ENCODE results near the gene VWF.

DNA sequence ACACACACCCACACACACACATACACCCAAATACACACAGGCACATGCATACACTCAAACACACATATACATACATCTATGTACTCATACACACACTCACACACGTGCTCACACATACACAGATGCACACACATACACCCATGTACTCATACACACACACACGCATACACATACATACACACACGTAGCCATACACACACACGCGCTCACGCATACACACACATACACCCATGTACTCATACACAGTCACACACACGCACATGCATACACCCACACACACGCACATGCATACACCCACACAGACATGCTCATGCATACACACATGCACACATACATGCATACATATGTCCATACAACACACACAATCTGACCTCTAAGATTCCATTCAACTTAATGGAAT, 91.7 kb downstream of the VWF start:
- TF ChIP-seq, protein P1, sequence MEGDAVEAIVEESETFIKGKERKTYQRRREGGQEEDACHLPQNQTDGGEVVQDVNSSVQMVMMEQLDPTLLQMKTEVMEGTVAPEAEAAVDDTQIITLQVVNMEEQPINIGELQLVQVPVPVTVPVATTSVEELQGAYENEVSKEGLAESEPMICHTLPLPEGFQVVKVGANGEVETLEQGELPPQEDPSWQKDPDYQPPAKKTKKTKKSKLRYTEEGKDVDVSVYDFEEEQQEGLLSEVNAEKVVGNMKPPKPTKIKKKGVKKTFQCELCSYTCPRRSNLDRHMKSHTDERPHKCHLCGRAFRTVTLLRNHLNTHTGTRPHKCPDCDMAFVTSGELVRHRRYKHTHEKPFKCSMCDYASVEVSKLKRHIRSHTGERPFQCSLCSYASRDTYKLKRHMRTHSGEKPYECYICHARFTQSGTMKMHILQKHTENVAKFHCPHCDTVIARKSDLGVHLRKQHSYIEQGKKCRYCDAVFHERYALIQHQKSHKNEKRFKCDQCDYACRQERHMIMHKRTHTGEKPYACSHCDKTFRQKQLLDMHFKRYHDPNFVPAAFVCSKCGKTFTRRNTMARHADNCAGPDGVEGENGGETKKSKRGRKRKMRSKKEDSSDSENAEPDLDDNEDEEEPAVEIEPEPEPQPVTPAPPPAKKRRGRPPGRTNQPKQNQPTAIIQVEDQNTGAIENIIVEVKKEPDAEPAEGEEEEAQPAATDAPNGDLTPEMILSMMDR (IDR thresholded peaks at IDR 0.05; ENCODE audit: low read length) = no peak
- no peak for TF ChIP-seq EZH2 (IDR thresholded peaks at IDR 0.05; ENCODE audit: borderline replicate concordance, low read length)

Measured in OCI-LY1 (cell line).